SK-N-SH (cell line): ENCODE data around the gene SLC15A1. TPM values are rescaled to one million over a fixed set of nuclear protein-coding genes. Genes with fewer than 3 reads are reported as not detected.

Source experiments
- CTCF ChIA-PET: fragments of 300-600, 350-600 bp; formaldehyde crosslinking; extraction: SDS; loops from one replicate; lab custom pipeline; 2021; lab: Yijun Ruan, JAX
- POLR2A ChIA-PET: fragments of 350-600 bp; sonication (Branson Sonifier 250); formaldehyde crosslinking; extraction: SDS; loops from one replicate; lab custom pipeline; 2020; ENCODE audit warnings: antibody characterized with exemption, inconsistent platforms; lab: Yijun Ruan, JAX
- DNase-seq: peaks from one replicate; pipeline ENCODE4 v3.0.0; 2012
- H2AFZ ChIP-seq: fragments of 200-600 bp; sonication (generic); 2 replicates; pipeline ENCODE4 v1.8.1; 2016; ENCODE audit warnings: antibody characterized with exemption, mild to moderate bottlenecking, low read depth
- H3F3A ChIP-seq: fragments of 200-600 bp; sonication (generic); replicated peaks from 2 replicates; pipeline ENCODE3; 2016; ENCODE audit warnings: antibody characterized with exemption, mild to moderate bottlenecking; ENCODE audit not compliant: insufficient read depth
- H3K27ac ChIP-seq, 2 experiments: fragments of 200-500 bp in 1 of 2; fragments of 200-600 bp in 1 of 2; sonication (Bioruptor generic) in 1 of 2; sonication (generic), shearing (Covaris generic) in 1 of 2; 2 replicates each; pipeline versions ENCODE4 v1.5.1 to v1.6.1; 2014 to 2016; ENCODE audit warnings: low read depth in 2 of 2, inconsistent platforms in 1 of 2, low read length in 1 of 2, mild to moderate bottlenecking in 1 of 2, mixed read lengths in 1 of 2
- H3K27me3 ChIP-seq: fragments of 200-600 bp; sonication (generic), shearing (Covaris generic); 2 replicates; pipeline ENCODE4 v1.6.1; 2016; ENCODE audit warnings: mixed run types; ENCODE audit not compliant: insufficient read depth
- H3K36me3 ChIP-seq, 2 experiments: fragments of 200-500 bp in 1 of 2; fragments of 200-600 bp in 1 of 2; sonication (Bioruptor generic) in 1 of 2; sonication (generic) in 1 of 2; replicated peaks in 1 of 2; 2 replicates each; pipeline versions ENCODE3 to v1.5.1; 2014 to 2016; ENCODE audit warnings: low read length in 1 of 2, mild to moderate bottlenecking in 1 of 2; ENCODE audit not compliant: insufficient read depth in 2 of 2, control insufficient read depth in 1 of 2
- H3K4me1 ChIP-seq, 2 experiments: fragments of 200-500 bp in 1 of 2; fragments of 200-600 bp in 1 of 2; sonication (Bioruptor generic) in 1 of 2; sonication (generic), shearing (Covaris generic) in 1 of 2; 2 replicates each; pipeline versions ENCODE4 v1.5.1 to v1.6.1; 2014 to 2016; ENCODE audit warnings: low read depth in 1 of 2, low read length in 1 of 2, mixed run types in 1 of 2; ENCODE audit not compliant: insufficient read depth in 2 of 2, control insufficient read depth in 1 of 2
- H3K4me2 ChIP-seq: fragments of 200-600 bp; sonication (generic), shearing (Covaris generic); 2 replicates; pipeline ENCODE4 v1.6.1; 2017; ENCODE audit warnings: mixed run types
- H3K4me3 ChIP-seq, 2 experiments: fragments of 200-500 bp in 1 of 2; fragments of 200-600 bp in 1 of 2; sonication (Bioruptor generic) in 1 of 2; sonication (generic), shearing (Covaris generic) in 1 of 2; 2 replicates each; pipeline versions ENCODE4 v1.5.1 to v1.8.1; 2014 to 2016; ENCODE audit warnings: low read depth in 2 of 2, inconsistent platforms in 1 of 2, low read length in 1 of 2, mild to moderate bottlenecking in 1 of 2, mixed read lengths in 1 of 2, moderate library complexity in 1 of 2
- H3K79me2 ChIP-seq: fragments of 200-600 bp; sonication (generic); 2 replicates; pipeline ENCODE4 v1.8.1; 2017; ENCODE audit warnings: mild to moderate bottlenecking; ENCODE audit not compliant: insufficient read depth
- H3K9ac ChIP-seq: fragments of 200-600 bp; sonication (generic); 2 replicates; pipeline ENCODE4 v1.6.1; 2017; ENCODE audit warnings: mixed run types
- H3K9me2 ChIP-seq: fragments of 200-600 bp; sonication (generic); 2 replicates; pipeline ENCODE4 v1.6.1; 2017; ENCODE audit warnings: mixed run types
- H3K9me3 ChIP-seq: fragments of 200-600 bp; sonication (generic); 2 replicates; pipeline ENCODE4 v1.6.1; 2017; ENCODE audit warnings: mixed run types, mild to moderate bottlenecking, moderate library complexity
- H4K20me1 ChIP-seq: fragments of 200-600 bp; sonication (generic); 2 replicates; pipeline ENCODE4 v1.6.1; 2017; ENCODE audit warnings: mild to moderate bottlenecking, mixed run types; ENCODE audit not compliant: insufficient read depth
- CHD2 ChIP-seq: fragments of 150-350 bp; IDR thresholded peaks from 2 replicates; pipeline ENCODE4 v1.6.1; 2018; ENCODE audit warnings: low read length; ENCODE audit not compliant: partially characterized antibody
- EP300 ChIP-seq, 2 experiments: IDR thresholded peaks; 2 replicates each; pipeline versions ENCODE4 v1.4.0 to v1.6.1; 2012; ENCODE audit warnings: borderline replicate concordance in 1 of 2, low read depth in 1 of 2, low read length in 1 of 2
- FOXJ3 ChIP-seq: sonication (generic); formaldehyde crosslinking; IDR thresholded peaks from 2 replicates; pipeline ENCODE4 v1.5.1; 2020; ENCODE audit warnings: mild to moderate bottlenecking, missing genetic modification reagents
- GATA2 ChIP-seq: sonication (generic); formaldehyde crosslinking; IDR thresholded peaks from 2 replicates; pipeline ENCODE4 v1.5.0; 2020; ENCODE audit warnings: mild to moderate bottlenecking, missing genetic modification reagents
- MXI1 ChIP-seq: IDR thresholded peaks from 2 replicates; pipeline ENCODE4 v1.6.1; 2012; ENCODE audit warnings: mild to moderate bottlenecking, low read depth, low read length, improper control_type of control experiment
- RAD21 ChIP-seq: IDR thresholded peaks from 2 replicates; pipeline ENCODE4 v1.6.1; 2012; ENCODE audit warnings: mild to moderate bottlenecking, low read length
- SMC3 ChIP-seq: IDR thresholded peaks from 2 replicates; pipeline ENCODE4 v1.6.1; 2012; ENCODE audit warnings: low read depth, low read length, improper control_type of control experiment
- WGBS: methylation state at CpG from one replicate; pipeline ENCODE4 v1.1.6; 2017; ENCODE audit warnings: low lambda C conversion rate; 5-methylcytosine and 5-hydroxymethylcytosine counted together
- polyA plus RNA-seq, 3 experiments: library from polyadenylated mRNA; depleted of rRNA; stranded (reverse); fragments of >200 nt; gene quantifications; 2 replicates each; pipeline ENCODE4 v1.2.3, GENCODE V29; 2012
- TF ChIP-seq, protein P1 (sequence below): fragments of 150-350 bp; IDR thresholded peaks from 2 replicates; pipeline ENCODE4 v1.6.1; 2016; ENCODE audit warnings: mild to moderate bottlenecking, low read depth, low read length
- TF ChIP-seq, protein P2 (sequence below): fragments of 200-600 bp; sonication (generic); IDR thresholded peaks from 2 replicates; pipeline ENCODE4 v1.6.1; 2017; ENCODE audit warnings: antibody characterized with exemption, mild to moderate bottlenecking, moderate library complexity
- TF ChIP-seq, protein P3 (sequence below): IDR thresholded peaks from 2 replicates; pipeline ENCODE4 v1.4.0; 2012; ENCODE audit warnings: low read depth, borderline replicate concordance

The SLC15A1 gene
- polyA plus RNA-seq, 1 of the 3 experiments (the other 2 are of a cell fraction): not detected

DNA sequence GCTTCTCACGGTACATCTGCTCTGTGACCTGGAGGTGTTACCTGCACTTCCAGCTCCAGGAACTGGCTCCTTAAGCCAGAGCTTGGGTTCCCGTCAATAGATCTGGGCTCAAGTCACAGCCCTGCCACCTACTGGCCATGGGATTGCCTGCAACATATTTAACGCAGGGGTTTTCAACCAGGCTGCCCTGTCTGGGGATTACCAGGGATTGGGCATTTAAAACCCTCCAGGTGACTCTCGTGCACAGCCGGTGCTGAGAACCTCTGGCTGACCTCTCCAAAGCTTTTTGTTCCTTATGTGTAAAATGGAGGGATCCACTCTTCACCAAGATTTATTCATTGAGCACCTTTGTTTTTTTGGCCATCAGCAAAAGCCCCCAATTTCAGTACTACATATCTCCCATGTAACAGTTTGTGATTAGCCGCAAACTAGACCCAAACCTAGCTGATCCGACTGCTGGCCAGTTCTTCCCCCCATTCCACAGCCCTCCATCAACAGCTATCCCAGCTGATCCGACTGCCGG, 98.9 kb downstream of the SLC15A1 start:
- H3K9me2 ChIP-seq: no peaks in the 10 kb centered on the region
- 31% methylated on average over 9 of the region's 9 CpGs for WGBS
- no peak overlapping the region for H3K27ac ChIP-seq
- TF ChIP-seq GATA2 (CRISPR knock-in tag) (no peak), RAD21 (peak; percentile 92), SMC3 (peak; percentile 94), CHD2 (peak; percentile 13), FOXJ3 (CRISPR knock-in tag) (no peak), MXI1 (peak; percentile 30; the same call in 1 of the 2 replicates), EP300 (IDR thresholded peaks at IDR 0.05; ENCODE audit: borderline replicate concordance in 1 of 2, low read depth in 1 of 2, low read length in 1 of 2) (0 out of 4 replicates have a peak, but pooled peaks of 1 of the 2 experiments have one; percentile 31)
- TF ChIP-seq, protein P1, sequence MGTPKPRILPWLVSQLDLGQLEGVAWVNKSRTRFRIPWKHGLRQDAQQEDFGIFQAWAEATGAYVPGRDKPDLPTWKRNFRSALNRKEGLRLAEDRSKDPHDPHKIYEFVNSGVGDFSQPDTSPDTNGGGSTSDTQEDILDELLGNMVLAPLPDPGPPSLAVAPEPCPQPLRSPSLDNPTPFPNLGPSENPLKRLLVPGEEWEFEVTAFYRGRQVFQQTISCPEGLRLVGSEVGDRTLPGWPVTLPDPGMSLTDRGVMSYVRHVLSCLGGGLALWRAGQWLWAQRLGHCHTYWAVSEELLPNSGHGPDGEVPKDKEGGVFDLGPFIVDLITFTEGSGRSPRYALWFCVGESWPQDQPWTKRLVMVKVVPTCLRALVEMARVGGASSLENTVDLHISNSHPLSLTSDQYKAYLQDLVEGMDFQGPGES: no peak
- TF ChIP-seq, protein P2, sequence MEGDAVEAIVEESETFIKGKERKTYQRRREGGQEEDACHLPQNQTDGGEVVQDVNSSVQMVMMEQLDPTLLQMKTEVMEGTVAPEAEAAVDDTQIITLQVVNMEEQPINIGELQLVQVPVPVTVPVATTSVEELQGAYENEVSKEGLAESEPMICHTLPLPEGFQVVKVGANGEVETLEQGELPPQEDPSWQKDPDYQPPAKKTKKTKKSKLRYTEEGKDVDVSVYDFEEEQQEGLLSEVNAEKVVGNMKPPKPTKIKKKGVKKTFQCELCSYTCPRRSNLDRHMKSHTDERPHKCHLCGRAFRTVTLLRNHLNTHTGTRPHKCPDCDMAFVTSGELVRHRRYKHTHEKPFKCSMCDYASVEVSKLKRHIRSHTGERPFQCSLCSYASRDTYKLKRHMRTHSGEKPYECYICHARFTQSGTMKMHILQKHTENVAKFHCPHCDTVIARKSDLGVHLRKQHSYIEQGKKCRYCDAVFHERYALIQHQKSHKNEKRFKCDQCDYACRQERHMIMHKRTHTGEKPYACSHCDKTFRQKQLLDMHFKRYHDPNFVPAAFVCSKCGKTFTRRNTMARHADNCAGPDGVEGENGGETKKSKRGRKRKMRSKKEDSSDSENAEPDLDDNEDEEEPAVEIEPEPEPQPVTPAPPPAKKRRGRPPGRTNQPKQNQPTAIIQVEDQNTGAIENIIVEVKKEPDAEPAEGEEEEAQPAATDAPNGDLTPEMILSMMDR: peak; percentile 92
- TF ChIP-seq, protein P3, sequence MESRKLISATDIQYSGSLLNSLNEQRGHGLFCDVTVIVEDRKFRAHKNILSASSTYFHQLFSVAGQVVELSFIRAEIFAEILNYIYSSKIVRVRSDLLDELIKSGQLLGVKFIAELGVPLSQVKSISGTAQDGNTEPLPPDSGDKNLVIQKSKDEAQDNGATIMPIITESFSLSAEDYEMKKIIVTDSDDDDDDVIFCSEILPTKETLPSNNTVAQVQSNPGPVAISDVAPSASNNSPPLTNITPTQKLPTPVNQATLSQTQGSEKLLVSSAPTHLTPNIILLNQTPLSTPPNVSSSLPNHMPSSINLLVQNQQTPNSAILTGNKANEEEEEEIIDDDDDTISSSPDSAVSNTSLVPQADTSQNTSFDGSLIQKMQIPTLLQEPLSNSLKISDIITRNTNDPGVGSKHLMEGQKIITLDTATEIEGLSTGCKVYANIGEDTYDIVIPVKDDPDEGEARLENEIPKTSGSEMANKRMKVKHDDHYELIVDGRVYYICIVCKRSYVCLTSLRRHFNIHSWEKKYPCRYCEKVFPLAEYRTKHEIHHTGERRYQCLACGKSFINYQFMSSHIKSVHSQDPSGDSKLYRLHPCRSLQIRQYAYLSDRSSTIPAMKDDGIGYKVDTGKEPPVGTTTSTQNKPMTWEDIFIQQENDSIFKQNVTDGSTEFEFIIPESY: no peak
- H3K79me2 ChIP-seq: no peaks in the 10 kb centered on the region
- POLR2A ChIA-PET: no interaction called here
- no peaks in the 10 kb centered on the region for H3K9me3 ChIP-seq
- no peaks in the 10 kb centered on the region for H3K27me3 ChIP-seq
- peak overlapping the region in 1 of 2 experiments; percentile 35; a peak in 1 of 4 replicates for H3K4me3 ChIP-seq
- no peaks in the 10 kb centered on the region for H3F3A ChIP-seq
- peaks cover 0 to 7% of the 10 kb centered on the region in 2 experiments; a peak in 2 of 4 replicates for H3K4me1 ChIP-seq
- peak; percentile 84 for DNase-seq
- CTCF ChIA-PET: interaction anchor here (0.5 to 10.6 kb wide), 73 partner anchors 9 to 797 kb away, joined by 3 to 164 read pairs (median 4); partner anchors contain the start of gene STK24
- H4K20me1 ChIP-seq: no peaks in the 10 kb centered on the region
- H3K9ac ChIP-seq: no peak overlapping the region
- H3K4me2 ChIP-seq: no peak overlapping the region
- no peak overlapping the region for H2AFZ ChIP-seq
- no peaks in the 10 kb centered on the region for H3K36me3 ChIP-seq
